WERI-Rb-1 (cell line): Measurements from ENCODE around the gene SNX9.
A peak's percentile ranks its signal among the peaks of the same experiment; 100 is the strongest.
"Not testable (repeated sequence)": the region's sequence is repeated elsewhere in the genome, so short reads cannot be mapped to it uniquely, and the experiment has no call there.

ENCODE experiments used
- DNase-seq: peaks from one replicate; pipeline ENCODE4 v3.0.0-alpha.2; 2020
- H3K27ac ChIP-seq: fragments of 250-450 bp; sonication (Bioruptor Pico); 2 replicates; pipeline ENCODE4 v1.5.1; 2020; ENCODE audit warnings: mild to moderate bottlenecking, moderate library complexity
- H3K27me3 ChIP-seq: fragments of 250-450 bp; sonication (Bioruptor Pico); 2 replicates; pipeline ENCODE4 v1.5.1; 2021; ENCODE audit warnings: mild to moderate bottlenecking, low read depth, moderate library complexity; ENCODE audit not compliant: insufficient read depth, severe bottlenecking
- H3K36me3 ChIP-seq: fragments of 250-450 bp; sonication (Bioruptor Pico); 2 replicates; pipeline ENCODE4 v1.5.1; 2020; ENCODE audit warnings: mild to moderate bottlenecking, moderate library complexity
- H3K4me3 ChIP-seq: 2 replicates; pipeline ENCODE4 v1.5.1; 2011; ENCODE audit warnings: low read depth, mild to moderate bottlenecking, control low read depth, low read length
- H3K9me3 ChIP-seq: fragments of 250-450 bp; sonication (Bioruptor Pico); 2 replicates; pipeline ENCODE4 v1.5.1; 2021; ENCODE audit warnings: mild to moderate bottlenecking, moderate library complexity; ENCODE audit not compliant: severe bottlenecking
- TF ChIP-seq, protein P1 (sequence below): IDR thresholded peaks from 2 replicates; pipeline ENCODE4 v1.5.1; 2011; ENCODE audit warnings: low read depth, mild to moderate bottlenecking, control low read depth, inconsistent platforms, low read length

Gene SNX9

GRCh38 chr6:157789297-157789696 lies 33.7 kb upstream of the SNX9 start:
- TF ChIP-seq, protein P1, sequence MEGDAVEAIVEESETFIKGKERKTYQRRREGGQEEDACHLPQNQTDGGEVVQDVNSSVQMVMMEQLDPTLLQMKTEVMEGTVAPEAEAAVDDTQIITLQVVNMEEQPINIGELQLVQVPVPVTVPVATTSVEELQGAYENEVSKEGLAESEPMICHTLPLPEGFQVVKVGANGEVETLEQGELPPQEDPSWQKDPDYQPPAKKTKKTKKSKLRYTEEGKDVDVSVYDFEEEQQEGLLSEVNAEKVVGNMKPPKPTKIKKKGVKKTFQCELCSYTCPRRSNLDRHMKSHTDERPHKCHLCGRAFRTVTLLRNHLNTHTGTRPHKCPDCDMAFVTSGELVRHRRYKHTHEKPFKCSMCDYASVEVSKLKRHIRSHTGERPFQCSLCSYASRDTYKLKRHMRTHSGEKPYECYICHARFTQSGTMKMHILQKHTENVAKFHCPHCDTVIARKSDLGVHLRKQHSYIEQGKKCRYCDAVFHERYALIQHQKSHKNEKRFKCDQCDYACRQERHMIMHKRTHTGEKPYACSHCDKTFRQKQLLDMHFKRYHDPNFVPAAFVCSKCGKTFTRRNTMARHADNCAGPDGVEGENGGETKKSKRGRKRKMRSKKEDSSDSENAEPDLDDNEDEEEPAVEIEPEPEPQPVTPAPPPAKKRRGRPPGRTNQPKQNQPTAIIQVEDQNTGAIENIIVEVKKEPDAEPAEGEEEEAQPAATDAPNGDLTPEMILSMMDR = no peak
- no peaks in the 10 kb centered on the region for H3K27me3 ChIP-seq
- H3K27ac ChIP-seq = no peak overlapping the region
- H3K4me3 ChIP-seq = no peak overlapping the region
- no peak for DNase-seq
- no peaks in the 10 kb centered on the region for H3K9me3 ChIP-seq
- H3K36me3 ChIP-seq = no peaks in the 10 kb centered on the region

- peak; percentile 22 for DNase-seq
- Histone ChIP-seq H3K36me3 (no peaks in the 10 kb centered on the region), H3K4me3 (no peak overlapping the region), H3K27ac (no peak overlapping the region), H3K27me3 (no peaks in the 10 kb centered on the region), H3K9me3 (no peaks in the 10 kb centered on the region)
- TF ChIP-seq, protein P1 = no peak
These were observed 33.2 kb upstream of the SNX9 start for GRCh38 chr6:157789861-157790260.

GRCh38 chr6:157790548-157791160 lies 32.4 kb upstream of the SNX9 start:
- TF ChIP-seq, protein P1 = no peak
- Histone ChIP-seq H3K27me3 (no peaks in the 10 kb centered on the region), H3K36me3 (no peaks in the 10 kb centered on the region), H3K27ac (no peak overlapping the region), H3K9me3 (no peaks in the 10 kb centered on the region), H3K4me3 (no peak overlapping the region)
- DNase-seq = no peak

GRCh38 chr6:157791450-157791849 lies 31.6 kb upstream of the SNX9 start:
- H3K36me3 ChIP-seq = no peaks in the 10 kb centered on the region
- H3K9me3 ChIP-seq = no peaks in the 10 kb centered on the region
- H3K27me3 ChIP-seq = no peaks in the 10 kb centered on the region
- H3K4me3 ChIP-seq = no peak overlapping the region
- TF ChIP-seq, protein P1 = no peak
- H3K27ac ChIP-seq = no peak overlapping the region
- no peak for DNase-seq

DNA sequence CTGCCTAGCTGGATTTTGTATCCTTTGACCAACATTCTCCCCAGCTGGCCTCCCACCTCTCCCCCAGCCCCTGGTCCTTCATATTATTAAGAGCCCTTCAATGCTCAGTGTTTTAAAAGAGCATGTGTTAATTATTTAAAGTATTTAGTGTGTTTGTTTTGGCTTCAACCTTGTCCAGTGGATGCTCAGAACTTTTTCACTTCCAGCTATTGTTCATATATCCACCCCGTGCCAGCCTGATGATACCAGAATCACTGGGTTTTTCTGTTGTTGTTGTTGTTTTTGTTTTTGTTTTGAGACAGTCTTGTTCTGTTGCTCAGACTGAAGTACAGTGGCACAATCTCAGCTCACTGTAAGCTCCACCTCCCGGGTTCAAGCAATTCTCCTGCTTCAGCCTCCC lies 30.4 kb upstream of the SNX9 start:
- DNase-seq = no peak
- Histone ChIP-seq H3K27ac (no peak overlapping the region), H3K27me3 (no peaks in the 10 kb centered on the region), H3K9me3 (no peaks in the 10 kb centered on the region), H3K4me3 (no peak overlapping the region), H3K36me3 (no peaks in the 10 kb centered on the region)
- TF ChIP-seq, protein P1 = no peak

- not testable (repeated sequence) for H3K36me3 ChIP-seq, H3K27me3 ChIP-seq, H3K27ac ChIP-seq, DNase-seq, H3K9me3 ChIP-seq, H3K4me3 ChIP-seq
These were observed 29.0 kb upstream of the SNX9 start for GRCh38 chr6:157794012-157794411.
